ENCODE data around the gene CLDN12. TPM values are rescaled to one million over a fixed set of nuclear protein-coding genes. Genes with fewer than 3 reads are reported as not detected.

Gene CLDN12
- polyA plus RNA-seq, 3 donors, result 0.32 to 0.99 (median 0.60) TPM

DNA sequence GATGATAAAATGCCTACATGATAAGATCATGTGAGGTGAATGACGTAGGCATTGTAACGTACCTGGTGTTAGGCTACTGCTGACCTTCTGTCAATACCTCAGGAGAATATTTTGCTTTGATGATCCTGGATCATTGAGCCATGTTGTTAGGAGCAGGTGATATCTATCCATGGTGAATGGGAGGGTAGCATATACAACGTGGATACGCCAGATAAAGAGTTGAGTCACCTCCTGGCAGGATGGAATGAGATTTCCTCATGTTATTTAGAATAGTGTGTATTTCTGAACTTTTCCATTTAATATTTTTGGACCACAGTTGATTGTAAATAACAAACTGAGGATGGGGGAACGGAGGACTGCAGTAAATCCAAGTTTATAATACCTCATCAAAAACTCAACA lies 11.8 kb upstream of the CLDN12 start:
- Histone ChIP-seq H3K9ac (ENCODE audit: insufficient read depth, low read length, poor library complexity, severe bottlenecking) (no peak overlapping the region), H4K20me1 (ENCODE audit: insufficient read depth, low read length) (no peaks in the 10 kb centered on the region), H3K27ac (ENCODE audit: low read depth in 1 of 2, low read length in 2 of 2) (no peak overlapping the region), H3K4me1 (ENCODE audit: control insufficient read depth in 1 of 2, insufficient read depth in 2 of 2, low read length in 2 of 2) (no peaks in the 10 kb centered on the region), H3K4me2 (replicated peaks; ENCODE audit: extremely low read depth, low read length, poor library complexity, severe bottlenecking) (no peak overlapping the region), H2AFZ (ENCODE audit: insufficient read depth, low read depth, low read length, poor library complexity, severe bottlenecking) (no peak overlapping the region), H3K79me2 (ENCODE audit: insufficient read depth, low read length) (no peaks in the 10 kb centered on the region), H3K36me3 (replicated peaks in 1 of 2; ENCODE audit: control insufficient read depth in 1 of 2, insufficient read depth in 2 of 2, low read length in 2 of 2) (peaks cover 5 to 9% of the 10 kb centered on the region in 2 donors), H3K27me3 (ENCODE audit: control insufficient read depth in 2 of 2, insufficient read depth in 2 of 2, low read length in 2 of 2) (no peaks in the 10 kb centered on the region), H3K4me3 (replicated peaks in 1 of 3; ENCODE audit: low read depth in 2 of 3, low read length in 3 of 3) (no peak overlapping the region), H3K9me3 (replicated peaks in 1 of 2; ENCODE audit: control insufficient read depth in 1 of 2, insufficient read depth in 1 of 2, low read length in 2 of 2) (peaks cover 0 to 11% of the 10 kb centered on the region in 2 donors)
- DNase-seq, result no peak
- H3K4me1 Mint-ChIP-seq, result no peaks in the 10 kb centered on the region
- H3K4me3 Mint-ChIP-seq, result no peak overlapping the region
- H3K9me3 Mint-ChIP-seq, result peaks cover 9 to 17% (median 13%) of the 10 kb centered on the region in 7 donors
- peaks cover 9 to 23% of the 10 kb centered on the region in 2 donors for H3K36me3 Mint-ChIP-seq
- WGBS (ENCODE audit: insufficient coverage), result 94% methylated on average over 2 of the region's 5 CpGs
- H3K27me3 Mint-ChIP-seq (ENCODE audit: low read depth in 3 of 3), result no peaks in the 10 kb centered on the region
- intact Hi-C loops (cut with micrococcal nuclease), result no loop called here
- no peak overlapping the region for H3K27ac Mint-ChIP-seq
- TF ChIP-seq, protein P1, sequence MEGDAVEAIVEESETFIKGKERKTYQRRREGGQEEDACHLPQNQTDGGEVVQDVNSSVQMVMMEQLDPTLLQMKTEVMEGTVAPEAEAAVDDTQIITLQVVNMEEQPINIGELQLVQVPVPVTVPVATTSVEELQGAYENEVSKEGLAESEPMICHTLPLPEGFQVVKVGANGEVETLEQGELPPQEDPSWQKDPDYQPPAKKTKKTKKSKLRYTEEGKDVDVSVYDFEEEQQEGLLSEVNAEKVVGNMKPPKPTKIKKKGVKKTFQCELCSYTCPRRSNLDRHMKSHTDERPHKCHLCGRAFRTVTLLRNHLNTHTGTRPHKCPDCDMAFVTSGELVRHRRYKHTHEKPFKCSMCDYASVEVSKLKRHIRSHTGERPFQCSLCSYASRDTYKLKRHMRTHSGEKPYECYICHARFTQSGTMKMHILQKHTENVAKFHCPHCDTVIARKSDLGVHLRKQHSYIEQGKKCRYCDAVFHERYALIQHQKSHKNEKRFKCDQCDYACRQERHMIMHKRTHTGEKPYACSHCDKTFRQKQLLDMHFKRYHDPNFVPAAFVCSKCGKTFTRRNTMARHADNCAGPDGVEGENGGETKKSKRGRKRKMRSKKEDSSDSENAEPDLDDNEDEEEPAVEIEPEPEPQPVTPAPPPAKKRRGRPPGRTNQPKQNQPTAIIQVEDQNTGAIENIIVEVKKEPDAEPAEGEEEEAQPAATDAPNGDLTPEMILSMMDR (IDR thresholded peaks at IDR 0.05), result no peak

DNA sequence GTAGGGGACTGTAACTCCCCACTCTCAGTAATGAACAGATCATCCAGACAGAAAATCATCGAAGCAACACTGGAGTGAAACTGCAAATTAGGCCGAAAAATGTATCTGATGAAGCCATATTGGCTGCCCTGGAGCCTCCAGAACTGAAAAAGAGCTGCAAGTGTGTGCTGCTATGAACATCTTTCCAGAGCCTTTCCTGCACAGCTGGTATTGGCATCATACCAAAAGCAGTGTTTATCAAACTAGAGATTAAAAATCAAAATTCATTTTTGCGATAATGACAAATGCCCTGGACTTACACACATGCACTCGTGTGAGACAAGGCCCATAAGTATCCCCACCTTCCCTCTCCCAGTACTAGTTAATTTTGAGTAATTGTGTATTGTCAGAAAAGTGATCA lies 6.8 kb upstream of the CLDN12 start:
- Histone ChIP-seq H2AFZ (ENCODE audit: insufficient read depth, low read depth, low read length, poor library complexity, severe bottlenecking) (no peak overlapping the region), H3K4me2 (replicated peaks; ENCODE audit: extremely low read depth, low read length, poor library complexity, severe bottlenecking) (no peak overlapping the region), H3K9me3 (replicated peaks in 1 of 2; ENCODE audit: control insufficient read depth in 1 of 2, insufficient read depth in 1 of 2, low read length in 2 of 2) (peaks cover 12 to 15% of the 10 kb centered on the region in 2 donors), H3K4me1 (ENCODE audit: control insufficient read depth in 1 of 2, insufficient read depth in 2 of 2, low read length in 2 of 2) (no peaks in the 10 kb centered on the region), H3K27ac (ENCODE audit: low read depth in 1 of 2, low read length in 2 of 2) (no peak overlapping the region), H3K9ac (ENCODE audit: insufficient read depth, low read length, poor library complexity, severe bottlenecking) (no peak overlapping the region), H3K36me3 (replicated peaks in 1 of 2; ENCODE audit: control insufficient read depth in 1 of 2, insufficient read depth in 2 of 2, low read length in 2 of 2) (no peaks in the 10 kb centered on the region), H4K20me1 (ENCODE audit: insufficient read depth, low read length) (no peaks in the 10 kb centered on the region), H3K27me3 (ENCODE audit: control insufficient read depth in 2 of 2, insufficient read depth in 2 of 2, low read length in 2 of 2) (no peaks in the 10 kb centered on the region), H3K4me3 (replicated peaks in 1 of 3; ENCODE audit: low read depth in 2 of 3, low read length in 3 of 3) (no peak overlapping the region), H3K79me2 (ENCODE audit: insufficient read depth, low read length) (no peaks in the 10 kb centered on the region)
- Mint-ChIP-seq H3K4me1 (no peaks in the 10 kb centered on the region), H3K9me3 (peaks cover 17 to 31% (median 26%) of the 10 kb centered on the region in 7 donors), H3K4me3 (no peak overlapping the region), H3K36me3 (peaks cover 0 to under 1% of the 10 kb centered on the region in 2 donors), H3K27me3 (ENCODE audit: low read depth in 3 of 3) (peaks cover 0 to 2% (median 1%) of the 10 kb centered on the region in 3 donors), H3K27ac (no peak overlapping the region)
- intact Hi-C loops (cut with micrococcal nuclease), result no loop called here
- no peak for DNase-seq
- TF ChIP-seq, protein P1 (IDR thresholded peaks at IDR 0.05), result no peak
- WGBS (ENCODE audit: insufficient coverage), result 100% methylated on average over 1 of the region's 4 CpGs
